Right lobe of liver (tissue), 4 donors: ENCODE data around the gene IGFL1.

Experiments used
- POLR2A ChIP-seq: fragments of 450-650 bp; IDR thresholded peaks from one replicate; pipeline ENCODE4 v1.6.1; 2017; ENCODE audit warnings: antibody characterized with exemption, mild to moderate bottlenecking
- TF ChIP-seq, protein P1 (sequence below), 4 donors: fragments of 200-600 bp in 3 of 4; fragments of 450-650 bp in 1 of 4; IDR thresholded peaks; one replicate each; pipeline versions ENCODE4 v1.5.1 to v1.8.0; 2016 to 2022; ENCODE audit warnings: antibody characterized with exemption in 4 of 4, mild to moderate bottlenecking in 2 of 4
- donor health status: DM: no; HTN: no; CAD: no.
- donor health status: DM: no; HTN: no; CAD: no.
- donor health status: DM: no; HTN: yes; CAD: no.

DNA sequence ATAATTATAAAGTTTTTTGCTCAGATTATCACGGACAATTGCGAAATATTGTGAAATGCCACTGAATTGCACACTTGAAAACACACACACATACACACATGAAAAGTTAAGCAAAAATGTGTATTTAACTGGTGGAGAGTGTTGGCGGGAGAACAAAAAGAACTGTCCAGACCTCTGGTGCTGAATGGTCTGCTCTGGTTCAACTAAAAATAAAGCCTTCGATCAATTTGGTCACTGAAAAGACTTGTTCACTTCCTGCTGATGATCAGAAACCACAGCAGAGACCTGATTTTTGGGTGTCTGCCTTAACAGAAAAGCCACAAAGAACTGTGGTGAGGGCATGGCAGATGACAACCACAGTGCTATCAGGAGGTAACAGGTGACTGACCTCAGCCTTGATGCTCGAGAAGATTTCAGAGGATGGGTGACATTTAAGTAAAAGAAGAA is 4.0 kb upstream of the IGFL1 start:
- TF ChIP-seq, protein P1, sequence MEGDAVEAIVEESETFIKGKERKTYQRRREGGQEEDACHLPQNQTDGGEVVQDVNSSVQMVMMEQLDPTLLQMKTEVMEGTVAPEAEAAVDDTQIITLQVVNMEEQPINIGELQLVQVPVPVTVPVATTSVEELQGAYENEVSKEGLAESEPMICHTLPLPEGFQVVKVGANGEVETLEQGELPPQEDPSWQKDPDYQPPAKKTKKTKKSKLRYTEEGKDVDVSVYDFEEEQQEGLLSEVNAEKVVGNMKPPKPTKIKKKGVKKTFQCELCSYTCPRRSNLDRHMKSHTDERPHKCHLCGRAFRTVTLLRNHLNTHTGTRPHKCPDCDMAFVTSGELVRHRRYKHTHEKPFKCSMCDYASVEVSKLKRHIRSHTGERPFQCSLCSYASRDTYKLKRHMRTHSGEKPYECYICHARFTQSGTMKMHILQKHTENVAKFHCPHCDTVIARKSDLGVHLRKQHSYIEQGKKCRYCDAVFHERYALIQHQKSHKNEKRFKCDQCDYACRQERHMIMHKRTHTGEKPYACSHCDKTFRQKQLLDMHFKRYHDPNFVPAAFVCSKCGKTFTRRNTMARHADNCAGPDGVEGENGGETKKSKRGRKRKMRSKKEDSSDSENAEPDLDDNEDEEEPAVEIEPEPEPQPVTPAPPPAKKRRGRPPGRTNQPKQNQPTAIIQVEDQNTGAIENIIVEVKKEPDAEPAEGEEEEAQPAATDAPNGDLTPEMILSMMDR (IDR thresholded peaks at IDR 0.05), result no peak
- no peak for TF ChIP-seq POLR2A
